Keratinocyte (primary cell): ENCODE measurements around the gene PLB1. TPM values are rescaled to one million over a fixed set of nuclear protein-coding genes. Genes with fewer than 3 reads are reported as not detected.

Source experiments
- DNase-seq: peaks from one replicate; pipeline ENCODE4 v3.0.0-alpha.2; 2011; ENCODE audit warnings: low read depth, missing footprints, low spot score
- FAIRE-seq: peaks from 2 replicates; lab custom pipeline; 2011; peaks lifted over from hg19 to GRCh38; lab: Jason Lieb, UNC
- H2AFZ ChIP-seq: 2 replicates; pipeline ENCODE4 v1.6.0; 2012; ENCODE audit warnings: low read length, control low read depth, inconsistent platforms; ENCODE audit not compliant: control insufficient read depth
- H3K27ac ChIP-seq: 2 replicates; pipeline ENCODE4 v1.5.1; 2011; ENCODE audit warnings: low read length; ENCODE audit not compliant: control insufficient read depth, insufficient read depth
- H3K27me3 ChIP-seq: 3 replicates; pipeline ENCODE4 v1.6.0; 2011; ENCODE audit warnings: low read length; ENCODE audit not compliant: control insufficient read depth, insufficient read depth; ENCODE audit errors: extremely low read depth
- H3K36me3 ChIP-seq, 2 experiments: 2 replicates in 1 of 2; 3 replicates in 1 of 2; pipeline ENCODE4 v1.5.1; 2011; ENCODE audit warnings: low read length in 2 of 2, mild to moderate bottlenecking in 1 of 2; ENCODE audit not compliant: control insufficient read depth in 2 of 2, insufficient read depth in 2 of 2; ENCODE audit errors: extremely low read depth in 1 of 2
- H3K4me1 ChIP-seq: 3 replicates; pipeline ENCODE4 v1.5.1; 2011; ENCODE audit warnings: low read length; ENCODE audit not compliant: control insufficient read depth, insufficient read depth; ENCODE audit errors: extremely low read depth
- H3K4me2 ChIP-seq: 3 replicates; pipeline ENCODE4 v1.6.0; 2011; ENCODE audit warnings: low read depth, low read length; ENCODE audit not compliant: control insufficient read depth, insufficient read depth; ENCODE audit errors: extremely low read depth
- H3K4me3 ChIP-seq, 3 experiments: fragments of 200-600 bp in 1 of 3; sonication (generic) in 1 of 3; 2 replicates in 2 of 3; 3 replicates in 1 of 3; pipeline ENCODE4 v1.5.1; 2011 to 2016; ENCODE audit warnings: low read length in 3 of 3, mild to moderate bottlenecking in 3 of 3, control low read depth in 2 of 3, inconsistent platforms in 1 of 3, low read depth in 1 of 3, mixed read lengths in 1 of 3, mixed run types in 1 of 3, moderate library complexity in 1 of 3; ENCODE audit not compliant: control insufficient read depth in 2 of 3, insufficient read depth in 2 of 3; ENCODE audit errors: extremely low read depth in 1 of 3
- H3K79me2 ChIP-seq: 2 replicates; pipeline ENCODE4 v1.6.0; 2012; ENCODE audit warnings: low read length; ENCODE audit not compliant: control insufficient read depth, insufficient read depth
- H3K9ac ChIP-seq: 3 replicates; pipeline ENCODE4 v1.6.0; 2011; ENCODE audit warnings: low read length; ENCODE audit not compliant: control insufficient read depth, insufficient read depth; ENCODE audit errors: extremely low read depth
- H3K9me1 ChIP-seq: 3 replicates; pipeline ENCODE4 v1.6.0; 2011; ENCODE audit warnings: low read length; ENCODE audit not compliant: control insufficient read depth, insufficient read depth; ENCODE audit errors: extremely low read depth
- H3K9me3 ChIP-seq: 2 replicates; pipeline ENCODE4 v1.5.1; 2012; ENCODE audit warnings: low read depth, low read length; ENCODE audit not compliant: control insufficient read depth
- H4K20me1 ChIP-seq: 3 replicates; pipeline ENCODE4 v1.6.0; 2011; ENCODE audit warnings: low read length; ENCODE audit not compliant: control insufficient read depth, insufficient read depth; ENCODE audit errors: extremely low read depth
- CTCF ChIP-seq, 3 experiments: IDR thresholded peaks in 1 of 3; conservative IDR thresholded peaks in 1 of 3; optimal IDR thresholded peaks in 1 of 3; 2 replicates in 2 of 3; 3 replicates in 1 of 3; pipeline versions ENCODE3 to v1.5.1; 2011; ENCODE audit warnings: low read length in 3 of 3, mild to moderate bottlenecking in 3 of 3, moderate library complexity in 2 of 3, control low read depth in 1 of 3, inconsistent platforms in 1 of 3; ENCODE audit not compliant: insufficient read depth in 2 of 3; ENCODE audit errors: extremely low read depth in 1 of 3
- EZH2 ChIP-seq: IDR thresholded peaks from one replicate; pipeline ENCODE4 v1.6.1; 2012; ENCODE audit warnings: inconsistent platforms, mild to moderate bottlenecking, low read length, moderate library complexity
- dilution Hi-C: fragments of 300-500 bp; cut with MboI; formaldehyde crosslinking; loops from one replicate; pipeline ENCODE4 v1.7.0; 2020; ENCODE audit warnings: low sequenced_read_pairs; ENCODE audit not compliant: extremely low pct_ligation_motif_present
- polyA plus RNA-seq, 5 experiments: library from polyadenylated mRNA; depleted of rRNA in 3 of 5; stranded (reverse) in 3 of 5; stranded (forward) in 1 of 5; unstranded in 1 of 5; fragments of >200 nt; gene quantifications; 1 replicate in 1 of 5; 2 replicates in 3 of 5; 3 replicates in 1 of 5; pipeline versions ENCODE4 v1.2.1 to v1.2.3, GENCODE V29; 2011 to 2012; ENCODE audit warnings: missing spikeins in 2 of 5, low read depth in 1 of 5, low replicate concordance in 1 of 5

The PLB1 gene
- polyA plus RNA-seq, 1 donor (not counting 4 experiments of a cell fraction or from before 2014, with no cell fraction given) = 6.7 TPM

- Histone ChIP-seq H4K20me1 (no peaks in the 10 kb centered on the region), H2AFZ (no peak overlapping the region), H3K27ac (peak overlapping the region; percentile 82), H3K36me3 (no peaks in the 10 kb centered on the region), H3K79me2 (no peaks in the 10 kb centered on the region), H3K9ac (no peak overlapping the region), H3K9me1 (peaks cover 3% of the 10 kb centered on the region), H3K4me2 (no peak overlapping the region), H3K4me1 (peaks cover 59% of the 10 kb centered on the region), H3K9me3 (no peaks in the 10 kb centered on the region), H3K4me3 (no peak overlapping the region), H3K27me3 (no peaks in the 10 kb centered on the region)
- DNase-seq (no peak), FAIRE-seq (no peak)
- dilution Hi-C loops = no loop called here
- TF ChIP-seq CTCF (optimal IDR thresholded peaks at IDR 0.05 in 1 of 3, IDR thresholded peaks at IDR 0.05 in 1 of 3, conservative IDR thresholded peaks at IDR 0.05 in 1 of 3; ENCODE audit: extremely low read depth in 1 of 3, insufficient read depth in 2 of 3, low read length in 3 of 3) (no peak), EZH2 (no peak)
Measured at GRCh38 chr2:28447086-28447485, 48.8 kb upstream of the PLB1 start.

GRCh38 chr2:28447943-28448792 is 47.7 kb upstream of the PLB1 start:
- peak in 1 of 3 experiments; percentile 3 for TF ChIP-seq CTCF (optimal IDR thresholded peaks at IDR 0.05 in 1 of 3, IDR thresholded peaks at IDR 0.05 in 1 of 3, conservative IDR thresholded peaks at IDR 0.05 in 1 of 3; ENCODE audit: extremely low read depth in 1 of 3, insufficient read depth in 2 of 3, low read length in 3 of 3)
- TF ChIP-seq EZH2 = no peak
- peak overlapping the region; percentile 0 for H3K9ac ChIP-seq
- dilution Hi-C loops = no loop called here
- no peak overlapping the region for H3K4me3 ChIP-seq
- DNase-seq (no peak), FAIRE-seq (peak; percentile 61)
- H2AFZ ChIP-seq = peak overlapping the region; percentile 22
- H3K4me1 ChIP-seq = peaks cover 63% of the 10 kb centered on the region
- no peaks in the 10 kb centered on the region for H3K9me3 ChIP-seq
- no peaks in the 10 kb centered on the region for H3K79me2 ChIP-seq
- no peaks in the 10 kb centered on the region for H3K36me3 ChIP-seq
- peaks cover 3% of the 10 kb centered on the region for H3K9me1 ChIP-seq
- H3K27ac ChIP-seq = peak overlapping the region; percentile 82
- no peaks in the 10 kb centered on the region for H4K20me1 ChIP-seq
- H3K4me2 ChIP-seq = peak overlapping the region; percentile 1
- H3K27me3 ChIP-seq = no peaks in the 10 kb centered on the region
